H1 (cell line): ENCODE results near the gene GLT8D2.

Experiments used
- CEBPB ChIP-seq: IDR thresholded peaks from 2 replicates; pipeline ENCODE4 v1.6.1; 2012; ENCODE audit warnings: low read depth, low read length
- CHD2 ChIP-seq: IDR thresholded peaks from 2 replicates; pipeline ENCODE4 v1.6.1; 2012; ENCODE audit warnings: low read length, improper control_type of control experiment
- GABPA ChIP-seq: IDR thresholded peaks from 2 replicates; pipeline ENCODE4 v1.6.1; 2011; ENCODE audit warnings: mild to moderate bottlenecking, low read length, moderate library complexity, borderline replicate concordance; ENCODE audit not compliant: insufficient read depth
- HDAC2 ChIP-seq, 2 experiments: fragments of 300-600 bp in 1 of 2; sonication (generic) in 1 of 2; IDR thresholded peaks; 2 replicates each; pipeline ENCODE4 v1.6.1; 2011 to 2012; ENCODE audit warnings: low read depth in 2 of 2, low read length in 2 of 2, mild to moderate bottlenecking in 2 of 2, moderate library complexity in 2 of 2, borderline replicate concordance in 1 of 2, inconsistent platforms in 1 of 2
- JUN ChIP-seq: IDR thresholded peaks from 2 replicates; pipeline ENCODE4 v1.6.1; 2011; ENCODE audit warnings: low read depth, mild to moderate bottlenecking, improper control_type of control experiment, low read length
- MAFK ChIP-seq: IDR thresholded peaks from 2 replicates; pipeline ENCODE4 v1.6.1; 2012; ENCODE audit warnings: low read depth, mild to moderate bottlenecking, improper control_type of control experiment, low read length
- PHF8 ChIP-seq: fragments of 200-600 bp; sonication (generic); conservative IDR thresholded peaks from 2 replicates; pipeline ENCODE4 v1.7.1; 2012; ENCODE audit warnings: low read depth, mild to moderate bottlenecking, inconsistent platforms, low read length, moderate library complexity
- POLR2A ChIP-seq, 2 experiments: IDR thresholded peaks; 1 replicate in 1 of 2; 2 replicates in 1 of 2; pipeline ENCODE4 v1.6.1; 2011; ENCODE audit warnings: low read depth in 2 of 2, low read length in 2 of 2, mild to moderate bottlenecking in 2 of 2; ENCODE audit errors: control extremely low read depth in 1 of 2
- POLR2AphosphoS5 ChIP-seq: IDR thresholded peaks from 2 replicates; pipeline ENCODE4 v1.6.1; 2011; ENCODE audit warnings: low read depth, low read length
- RXRA ChIP-seq: IDR thresholded peaks from 2 replicates; pipeline ENCODE4 v1.6.1; 2011; ENCODE audit warnings: low read depth, mild to moderate bottlenecking, low read length, moderate library complexity; ENCODE audit not compliant: insufficient read depth
- USF2 ChIP-seq: IDR thresholded peaks from 2 replicates; pipeline ENCODE4 v1.6.1; 2011; ENCODE audit warnings: low read length, improper control_type of control experiment
- TF ChIP-seq, protein P1 (sequence below), 3 experiments: IDR thresholded peaks; 1 replicate in 2 of 3; 2 replicates in 1 of 3; pipeline versions ENCODE4 v1.5.1 to v1.6.1; 2011; ENCODE audit warnings: low read length in 3 of 3, mild to moderate bottlenecking in 3 of 3, inconsistent platforms in 2 of 3, low read depth in 1 of 3, moderate library complexity in 1 of 3; ENCODE audit not compliant: insufficient read depth in 1 of 3; ENCODE audit errors: control extremely low read depth in 1 of 3

- no peak for TF ChIP-seq POLR2A (IDR thresholded peaks at IDR 0.05; ENCODE audit: control extremely low read depth in 1 of 2, low read depth in 2 of 2, low read length in 2 of 2)
- TF ChIP-seq PHF8: no peak
- TF ChIP-seq CEBPB: no peak
- no peak for TF ChIP-seq GABPA
- TF ChIP-seq JUN: no peak
- no peak for TF ChIP-seq RXRA
- TF ChIP-seq CHD2: no peak
- TF ChIP-seq, protein P1, sequence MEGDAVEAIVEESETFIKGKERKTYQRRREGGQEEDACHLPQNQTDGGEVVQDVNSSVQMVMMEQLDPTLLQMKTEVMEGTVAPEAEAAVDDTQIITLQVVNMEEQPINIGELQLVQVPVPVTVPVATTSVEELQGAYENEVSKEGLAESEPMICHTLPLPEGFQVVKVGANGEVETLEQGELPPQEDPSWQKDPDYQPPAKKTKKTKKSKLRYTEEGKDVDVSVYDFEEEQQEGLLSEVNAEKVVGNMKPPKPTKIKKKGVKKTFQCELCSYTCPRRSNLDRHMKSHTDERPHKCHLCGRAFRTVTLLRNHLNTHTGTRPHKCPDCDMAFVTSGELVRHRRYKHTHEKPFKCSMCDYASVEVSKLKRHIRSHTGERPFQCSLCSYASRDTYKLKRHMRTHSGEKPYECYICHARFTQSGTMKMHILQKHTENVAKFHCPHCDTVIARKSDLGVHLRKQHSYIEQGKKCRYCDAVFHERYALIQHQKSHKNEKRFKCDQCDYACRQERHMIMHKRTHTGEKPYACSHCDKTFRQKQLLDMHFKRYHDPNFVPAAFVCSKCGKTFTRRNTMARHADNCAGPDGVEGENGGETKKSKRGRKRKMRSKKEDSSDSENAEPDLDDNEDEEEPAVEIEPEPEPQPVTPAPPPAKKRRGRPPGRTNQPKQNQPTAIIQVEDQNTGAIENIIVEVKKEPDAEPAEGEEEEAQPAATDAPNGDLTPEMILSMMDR (IDR thresholded peaks at IDR 0.05; ENCODE audit: control extremely low read depth in 1 of 3, insufficient read depth in 1 of 3, low read depth in 1 of 3, low read length in 3 of 3): no peak
- TF ChIP-seq USF2: no peak
- TF ChIP-seq POLR2AphosphoS5: no peak
- TF ChIP-seq HDAC2 (IDR thresholded peaks at IDR 0.05; ENCODE audit: borderline replicate concordance in 1 of 2, low read depth in 2 of 2, low read length in 2 of 2): no peak
- no peak for TF ChIP-seq MAFK
Measured at GRCh38 chr12:104049278-104049902, 597 bp downstream of the GLT8D2 start.
